ENCODE measurements around the gene VGLL4.
"Not testable (repeated sequence)": the region's sequence is repeated elsewhere in the genome, so short reads cannot be mapped to it uniquely, and the experiment has no call there.

GRCh38 chr3:11572660-11573059, 71.1 kb downstream of the VGLL4 start:
- TF ChIP-seq, protein P1, sequence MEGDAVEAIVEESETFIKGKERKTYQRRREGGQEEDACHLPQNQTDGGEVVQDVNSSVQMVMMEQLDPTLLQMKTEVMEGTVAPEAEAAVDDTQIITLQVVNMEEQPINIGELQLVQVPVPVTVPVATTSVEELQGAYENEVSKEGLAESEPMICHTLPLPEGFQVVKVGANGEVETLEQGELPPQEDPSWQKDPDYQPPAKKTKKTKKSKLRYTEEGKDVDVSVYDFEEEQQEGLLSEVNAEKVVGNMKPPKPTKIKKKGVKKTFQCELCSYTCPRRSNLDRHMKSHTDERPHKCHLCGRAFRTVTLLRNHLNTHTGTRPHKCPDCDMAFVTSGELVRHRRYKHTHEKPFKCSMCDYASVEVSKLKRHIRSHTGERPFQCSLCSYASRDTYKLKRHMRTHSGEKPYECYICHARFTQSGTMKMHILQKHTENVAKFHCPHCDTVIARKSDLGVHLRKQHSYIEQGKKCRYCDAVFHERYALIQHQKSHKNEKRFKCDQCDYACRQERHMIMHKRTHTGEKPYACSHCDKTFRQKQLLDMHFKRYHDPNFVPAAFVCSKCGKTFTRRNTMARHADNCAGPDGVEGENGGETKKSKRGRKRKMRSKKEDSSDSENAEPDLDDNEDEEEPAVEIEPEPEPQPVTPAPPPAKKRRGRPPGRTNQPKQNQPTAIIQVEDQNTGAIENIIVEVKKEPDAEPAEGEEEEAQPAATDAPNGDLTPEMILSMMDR (conservative IDR thresholded peaks at IDR 0.05; ENCODE audit: low read depth, low read length), result not testable (repeated sequence)
- not testable (repeated sequence) for TF ChIP-seq EZH2 (IDR thresholded peaks at IDR 0.05; ENCODE audit: low read length, unreplicated experiment)

Measured in PC-3 (cell line).